Measurements from ENCODE around the gene SLC6A4. TPM values are rescaled to one million over a fixed set of nuclear protein-coding genes. Genes with fewer than 3 reads are reported as not detected.
A peak's percentile ranks its signal among the peaks of the same experiment; 100 is the strongest.

Gene SLC6A4
- polyA plus RNA-seq, 1 of the 3 experiments (the other 2 are of a cell fraction), result 0.12 TPM

- no peak overlapping the region for H3K4me2 ChIP-seq
- H3K9ac ChIP-seq, result no peak overlapping the region
- no peaks in the 10 kb centered on the region for H4K20me1 ChIP-seq (ENCODE audit: insufficient read depth)
- no peaks in the 10 kb centered on the region for H3F3A ChIP-seq (replicated peaks; ENCODE audit: insufficient read depth)
- ChIA-PET POLR2A (no interaction called here), CTCF (no interaction called here)
- H3K36me3 ChIP-seq (replicated peaks in 1 of 2; ENCODE audit: control insufficient read depth in 1 of 2, insufficient read depth in 2 of 2, low read length in 1 of 2), result no peaks in the 10 kb centered on the region
- 76% methylated on average over 10 of the region's 10 CpGs for WGBS (ENCODE audit: low lambda C conversion rate)
- no peak overlapping the region for H3K4me3 ChIP-seq (ENCODE audit: low read depth in 2 of 2, low read length in 1 of 2)
- no peak for TF ChIP-seq FOXJ3 (CRISPR knock-in tag; IDR thresholded peaks at IDR 0.05)
- no peak for TF ChIP-seq EZH2phosphoT487 (IDR thresholded peaks at IDR 0.05; ENCODE audit: borderline replicate concordance, low read depth)
- no peak for TF ChIP-seq TCF12 (IDR thresholded peaks at IDR 0.05)
- TF ChIP-seq MXI1 (IDR thresholded peaks at IDR 0.05; ENCODE audit: low read depth, low read length), result no peak
- no peak for TF ChIP-seq SMC3 (IDR thresholded peaks at IDR 0.05; ENCODE audit: low read depth, low read length)
- no peak for TF ChIP-seq IRF3 (IDR thresholded peaks at IDR 0.05; ENCODE audit: low read depth, low read length)
- TF ChIP-seq GABPA (IDR thresholded peaks at IDR 0.05; ENCODE audit: low read depth), result no peak
- TF ChIP-seq ELF1 (IDR thresholded peaks at IDR 0.05), result no peak
- no peak for TF ChIP-seq SIN3A (IDR thresholded peaks at IDR 0.05; ENCODE audit: borderline replicate concordance, low read depth, low read length)
- no peak for TF ChIP-seq GATA2 (CRISPR knock-in tag; IDR thresholded peaks at IDR 0.05)
- TF ChIP-seq RCOR1 (IDR thresholded peaks at IDR 0.05; ENCODE audit: low read length), result no peak
- TF ChIP-seq USF2 (IDR thresholded peaks at IDR 0.05; ENCODE audit: borderline replicate concordance, low read depth, low read length), result no peak
- no peak for TF ChIP-seq JUND (IDR thresholded peaks at IDR 0.05)
- TF ChIP-seq, protein P1, sequence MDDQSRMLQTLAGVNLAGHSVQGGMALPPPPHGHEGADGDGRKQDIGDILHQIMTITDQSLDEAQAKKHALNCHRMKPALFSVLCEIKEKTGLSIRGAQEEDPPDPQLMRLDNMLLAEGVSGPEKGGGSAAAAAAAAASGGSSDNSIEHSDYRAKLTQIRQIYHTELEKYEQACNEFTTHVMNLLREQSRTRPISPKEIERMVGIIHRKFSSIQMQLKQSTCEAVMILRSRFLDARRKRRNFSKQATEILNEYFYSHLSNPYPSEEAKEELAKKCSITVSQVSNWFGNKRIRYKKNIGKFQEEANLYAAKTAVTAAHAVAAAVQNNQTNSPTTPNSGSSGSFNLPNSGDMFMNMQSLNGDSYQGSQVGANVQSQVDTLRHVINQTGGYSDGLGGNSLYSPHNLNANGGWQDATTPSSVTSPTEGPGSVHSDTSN (IDR thresholded peaks at IDR 0.05), result no peak
- no peak for TF ChIP-seq NFIC (IDR thresholded peaks at IDR 0.05; ENCODE audit: borderline replicate concordance)
- no peak for TF ChIP-seq POLR2AphosphoS5 (IDR thresholded peaks at IDR 0.05; ENCODE audit: low read depth, low read length)
- no peak for TF ChIP-seq YY1 (IDR thresholded peaks at IDR 0.05; ENCODE audit: low read depth)
- no peak overlapping the region for H3K27ac ChIP-seq (ENCODE audit: low read depth in 2 of 2, low read length in 1 of 2)
- H3K79me2 ChIP-seq (ENCODE audit: insufficient read depth), result no peaks in the 10 kb centered on the region
- H3K9me3 ChIP-seq, result no peaks in the 10 kb centered on the region
- peaks cover 0 to 4% of the 10 kb centered on the region in 2 experiments; a peak in 1 of 4 replicates for H3K4me1 ChIP-seq (ENCODE audit: control insufficient read depth in 1 of 2, insufficient read depth in 2 of 2, low read depth in 1 of 2, low read length in 1 of 2)
- no peak overlapping the region for H2AFZ ChIP-seq (ENCODE audit: low read depth)
- no peaks in the 10 kb centered on the region for H3K27me3 ChIP-seq (ENCODE audit: insufficient read depth)
- H3K9me2 ChIP-seq, result no peaks in the 10 kb centered on the region
- peak; percentile 38 for DNase-seq
Measured at GRCh38 chr17:30200106-30200505, 35.4 kb downstream of the SLC6A4 start.

GRCh38 chr17:30199600-30199999 is 35.9 kb downstream of the SLC6A4 start:
- Histone ChIP-seq H3K36me3 (replicated peaks in 1 of 2; ENCODE audit: control insufficient read depth in 1 of 2, insufficient read depth in 2 of 2, low read length in 1 of 2) (no peaks in the 10 kb centered on the region), H4K20me1 (ENCODE audit: insufficient read depth) (no peaks in the 10 kb centered on the region), H3K27ac (ENCODE audit: low read depth in 2 of 2, low read length in 1 of 2) (no peak overlapping the region), H2AFZ (ENCODE audit: low read depth) (no peak overlapping the region), H3K79me2 (ENCODE audit: insufficient read depth) (no peaks in the 10 kb centered on the region), H3K4me3 (ENCODE audit: low read depth in 2 of 2, low read length in 1 of 2) (no peak overlapping the region), H3K27me3 (ENCODE audit: insufficient read depth) (no peaks in the 10 kb centered on the region), H3K4me1 (ENCODE audit: control insufficient read depth in 1 of 2, insufficient read depth in 2 of 2, low read depth in 1 of 2, low read length in 1 of 2) (peaks cover 0 to 4% of the 10 kb centered on the region in 2 experiments; a peak in 1 of 4 replicates), H3K9me3 (no peaks in the 10 kb centered on the region), H3F3A (replicated peaks; ENCODE audit: insufficient read depth) (no peaks in the 10 kb centered on the region), H3K9me2 (no peaks in the 10 kb centered on the region), H3K9ac (no peak overlapping the region), H3K4me2 (no peak overlapping the region)
- no peak for DNase-seq
- 70% methylated on average over 5 of the region's 5 CpGs for WGBS (ENCODE audit: low lambda C conversion rate)
- ChIA-PET CTCF (no interaction called here), POLR2A (no interaction called here)
- no peak for TF ChIP-seq GATA2 (CRISPR knock-in tag; IDR thresholded peaks at IDR 0.05)
- no peak for TF ChIP-seq FOSL2 (IDR thresholded peaks at IDR 0.05; ENCODE audit: borderline replicate concordance, low read depth)
- no peak for TF ChIP-seq USF2 (IDR thresholded peaks at IDR 0.05; ENCODE audit: borderline replicate concordance, low read depth, low read length)
- TF ChIP-seq RFX5 (IDR thresholded peaks at IDR 0.05; ENCODE audit: low read length), result no peak
- TF ChIP-seq CTCF (IDR thresholded peaks at IDR 0.05), result no peak
- no peak for TF ChIP-seq SMC3 (IDR thresholded peaks at IDR 0.05; ENCODE audit: low read depth, low read length)
- no peak for TF ChIP-seq POLR2AphosphoS5 (IDR thresholded peaks at IDR 0.05; ENCODE audit: low read depth, low read length)
- TF ChIP-seq, protein P1 (IDR thresholded peaks at IDR 0.05), result no peak
